ENCODE data around the gene ERC2.
A peak's percentile ranks its signal among the peaks of the same experiment; 100 is the strongest.

Gene ERC2

DNA sequence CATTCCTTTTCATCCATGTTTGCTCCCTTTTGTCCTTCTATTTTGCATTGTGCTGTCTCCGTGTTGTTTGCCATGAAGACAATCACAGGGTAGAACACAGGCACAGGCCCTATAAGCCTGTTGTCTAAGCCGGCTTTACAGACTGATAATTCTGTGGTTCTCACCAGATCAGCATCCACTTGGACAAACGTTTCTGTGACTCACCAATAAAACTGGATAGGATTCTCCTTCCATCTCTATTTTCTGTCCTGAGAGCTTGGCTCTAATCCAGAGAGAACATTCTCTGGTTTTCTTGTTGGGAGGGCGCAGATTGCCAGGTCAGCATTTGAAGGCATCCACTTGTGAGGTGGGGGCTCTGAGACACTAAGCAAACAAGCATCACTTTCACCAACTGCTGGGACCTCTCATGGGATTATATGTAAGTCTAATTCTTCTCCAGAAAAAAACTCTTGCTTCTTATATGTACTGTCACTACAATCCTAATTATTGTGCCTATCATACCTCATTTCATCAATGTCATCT lies 101.6 kb downstream of the ERC2 start:
- DNase-seq (ENCODE audit: low read depth), result no peak

DNA sequence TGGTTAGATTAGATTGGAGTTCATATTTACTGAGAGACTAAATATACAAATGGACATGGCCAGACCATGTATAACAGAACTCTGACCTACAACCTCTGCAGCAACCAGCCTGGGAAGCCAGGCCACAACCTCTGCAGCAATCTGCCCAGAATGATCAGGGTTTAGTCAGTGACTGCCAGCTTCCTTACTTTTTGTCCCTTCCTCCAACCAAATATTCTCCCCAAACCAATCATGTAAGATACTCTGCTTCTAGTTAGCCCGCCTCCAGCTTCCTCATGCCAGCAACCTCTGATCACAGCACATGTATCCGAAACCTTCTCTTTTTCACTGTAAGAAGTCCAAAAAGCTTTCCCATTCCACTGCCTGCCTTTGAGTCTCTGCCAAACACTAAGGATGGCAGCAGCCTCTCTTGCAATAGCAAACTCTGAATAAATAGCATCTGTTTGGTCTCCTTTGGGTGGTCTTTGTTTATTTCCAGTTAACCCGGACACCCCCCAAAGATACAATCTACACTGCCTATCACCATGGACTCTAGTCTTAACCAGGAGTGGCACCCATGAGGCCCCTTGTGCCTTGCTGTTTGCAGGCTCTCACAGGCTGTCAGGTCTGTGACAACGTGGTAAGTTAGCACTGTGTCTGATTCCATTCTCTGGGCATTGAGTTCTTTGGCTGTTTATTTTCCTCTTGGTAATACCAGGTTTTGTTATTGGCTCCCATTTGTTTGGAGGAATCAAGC lies 102.2 kb downstream of the ERC2 start:
- DNase-seq (ENCODE audit: low read depth), result no peak

DNA sequence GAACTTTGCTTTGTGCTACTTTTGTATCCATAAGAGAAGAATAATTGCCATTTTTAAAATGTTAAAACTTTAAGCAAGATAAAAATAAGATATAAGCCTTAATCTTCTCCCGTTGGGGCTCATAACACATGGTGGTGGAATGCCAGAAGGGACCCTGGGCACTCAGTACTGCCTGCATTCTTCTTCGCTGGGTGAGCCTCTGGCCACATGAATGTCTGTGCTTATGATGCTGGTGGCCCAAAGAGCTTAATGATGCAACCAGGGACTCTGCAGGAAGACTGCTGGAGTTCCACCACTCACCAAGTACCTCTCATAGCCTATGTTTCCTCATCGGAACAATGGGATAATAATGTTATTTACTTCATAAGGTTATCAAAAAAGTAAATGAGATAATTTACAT lies 103.6 kb downstream of the ERC2 start:
- no peak for DNase-seq (ENCODE audit: low read depth)

DNA sequence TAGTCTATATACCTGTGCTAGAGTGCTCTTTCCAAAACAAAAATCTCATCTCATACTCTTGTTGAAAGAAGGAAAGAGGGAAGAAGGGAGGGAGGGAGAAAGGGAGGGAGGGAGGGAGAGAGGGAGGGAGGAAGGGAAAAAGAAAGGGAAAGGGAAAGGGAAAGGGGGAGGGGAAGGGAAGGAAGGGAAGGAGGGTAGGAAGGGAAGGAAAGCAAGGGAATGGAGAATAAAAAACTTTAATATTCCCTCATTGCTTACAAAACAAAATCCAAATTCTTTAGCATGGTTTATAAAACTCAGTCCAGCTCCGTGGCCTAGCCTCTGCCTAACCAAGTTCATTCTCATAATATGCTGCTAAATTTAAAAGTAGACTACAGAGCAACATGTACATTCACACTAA lies 104.5 kb downstream of the ERC2 start:
- DNase-seq (ENCODE audit: low read depth), result no peak

DNA sequence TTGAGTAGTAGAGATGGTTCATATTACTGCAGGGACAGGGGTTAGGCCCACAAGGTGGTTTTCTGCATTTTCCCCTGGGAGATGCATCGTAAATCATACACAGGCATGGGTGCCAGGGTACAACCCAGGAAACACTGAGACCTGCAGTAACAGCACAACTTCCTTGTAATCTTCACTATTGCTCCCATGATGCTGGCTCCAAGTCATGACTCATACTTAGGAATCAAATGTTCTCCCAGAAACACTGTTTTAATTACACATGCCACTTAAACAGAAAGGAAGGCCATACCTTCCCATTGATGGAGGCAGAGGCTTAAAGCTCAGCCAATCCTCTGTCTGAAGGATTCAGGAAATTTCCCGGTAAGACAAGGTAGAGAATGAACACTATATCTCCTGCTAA lies 106.5 kb downstream of the ERC2 start:
- no peak for DNase-seq (ENCODE audit: low read depth)

DNA sequence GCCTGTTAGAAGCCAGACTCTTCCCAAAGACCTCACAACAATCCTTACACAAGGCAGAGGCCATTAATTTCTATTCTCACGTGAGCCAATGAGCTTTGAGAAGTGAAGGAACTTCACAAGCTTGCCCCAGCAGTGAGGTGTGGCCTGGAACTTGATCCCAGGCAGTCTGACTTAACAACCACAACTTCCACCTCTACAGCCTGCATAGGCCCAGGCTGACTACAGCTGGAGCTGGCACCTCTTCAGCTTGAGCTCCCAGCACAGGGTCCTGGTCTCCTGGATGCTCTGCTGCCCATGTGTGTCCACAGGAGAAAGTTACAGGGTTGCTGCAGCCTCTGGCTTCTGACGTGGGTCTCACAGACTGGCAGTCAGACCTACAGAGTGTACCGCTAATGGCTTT lies 111.0 kb downstream of the ERC2 start:
- DNase-seq (ENCODE audit: low read depth), result no peak

DNA sequence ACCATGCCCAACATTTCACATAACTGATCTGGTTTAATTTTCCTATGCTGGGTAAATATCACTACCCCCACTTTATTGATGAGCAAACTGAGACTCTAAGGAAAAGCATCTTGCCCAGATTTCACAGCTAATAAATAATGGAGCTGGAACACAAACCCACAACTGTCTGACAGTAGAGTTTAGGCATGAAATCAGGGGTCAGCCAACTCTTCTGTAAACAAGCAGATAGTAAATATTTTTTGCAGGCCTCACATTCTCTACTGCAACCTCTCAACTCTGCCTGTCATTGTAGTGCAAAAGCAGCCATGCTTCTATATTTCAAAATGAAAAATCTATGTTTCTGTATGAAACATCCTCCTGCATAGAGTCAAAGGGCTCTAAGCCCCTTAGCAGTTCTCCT lies 111.5 kb downstream of the ERC2 start:
- DNase-seq (ENCODE audit: low read depth), result no peak

DNA sequence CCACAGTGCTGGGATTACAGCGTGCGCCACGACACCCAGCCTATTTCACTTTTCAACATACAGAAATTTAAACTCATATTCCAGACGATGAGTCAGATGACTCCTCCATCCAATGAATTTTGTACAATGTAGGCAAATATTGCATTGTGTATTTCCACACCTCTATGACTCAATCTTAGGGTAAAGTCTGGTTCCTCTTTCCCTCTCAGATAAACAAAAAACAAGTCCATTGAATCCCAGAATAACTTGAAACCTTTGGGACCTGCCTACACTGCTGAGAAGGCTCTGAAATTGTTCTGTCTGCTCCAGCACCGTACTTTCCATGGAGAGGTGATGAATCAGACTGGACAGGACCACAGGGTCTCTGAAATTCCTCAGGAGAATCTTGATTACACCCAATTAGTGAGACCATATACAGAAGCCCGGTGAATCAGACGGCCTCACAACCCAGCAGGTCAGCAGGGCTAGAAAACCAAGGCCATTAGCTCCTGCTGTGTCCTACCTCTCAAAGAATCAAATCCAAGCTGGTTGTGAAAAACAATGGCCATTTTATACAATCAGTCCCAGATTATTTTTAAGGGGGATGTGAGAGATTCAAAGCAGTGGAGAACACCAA lies 112.6 kb downstream of the ERC2 start:
- DNase-seq (ENCODE audit: low read depth), result no peak

DNA sequence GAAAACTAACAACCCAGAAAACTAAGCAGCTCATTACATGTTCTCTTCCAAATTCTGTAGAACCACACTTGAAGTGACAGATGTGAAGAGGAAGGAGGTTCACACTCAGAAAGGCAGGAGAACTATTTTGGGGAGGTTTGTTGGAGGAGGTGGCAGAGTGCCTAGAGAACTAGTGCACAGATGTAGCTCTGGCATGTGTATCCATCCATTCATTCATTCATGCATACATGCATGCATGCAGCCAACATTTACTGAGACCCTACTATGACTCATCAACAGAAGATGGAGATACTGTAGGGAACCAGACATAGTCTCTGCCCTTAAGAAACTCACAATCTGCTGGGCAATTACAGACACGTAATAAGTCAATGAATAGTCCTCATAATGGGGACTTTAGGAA lies 116.7 kb downstream of the ERC2 start:
- no peak for DNase-seq (ENCODE audit: low read depth)

DNA sequence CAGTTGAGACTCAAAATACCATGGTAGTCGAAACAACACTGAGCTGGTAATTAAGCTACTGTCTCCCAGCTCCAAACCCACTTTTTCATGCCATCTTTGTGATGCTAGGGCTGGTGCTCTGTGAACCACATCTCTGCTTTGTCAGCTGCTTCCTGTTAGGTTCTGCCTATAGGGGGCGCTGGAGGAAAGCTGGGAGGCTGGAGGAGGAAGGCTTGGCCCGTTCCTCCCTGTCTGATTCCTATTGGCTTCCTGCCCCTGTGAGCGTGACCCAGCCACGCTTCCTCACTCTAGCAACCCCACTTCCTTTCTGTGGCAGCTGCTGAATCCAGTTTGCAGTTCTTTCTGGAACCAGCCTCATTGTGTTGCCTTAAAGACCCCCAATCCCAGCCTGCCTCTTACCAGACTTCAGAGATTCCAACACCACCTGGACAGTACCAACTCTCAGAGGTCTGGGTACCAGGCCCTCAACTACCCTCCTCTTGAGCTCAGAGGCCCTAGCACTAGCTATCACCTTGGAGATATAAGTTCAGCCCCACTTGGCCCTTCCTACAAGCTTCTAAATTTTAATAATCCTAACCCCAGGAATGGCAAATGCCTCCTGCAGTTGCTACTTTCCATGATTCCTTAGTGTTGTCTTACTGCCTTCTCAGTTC lies 120.9 kb downstream of the ERC2 start:
- peak; percentile 41 for DNase-seq (ENCODE audit: low read depth)

DNA sequence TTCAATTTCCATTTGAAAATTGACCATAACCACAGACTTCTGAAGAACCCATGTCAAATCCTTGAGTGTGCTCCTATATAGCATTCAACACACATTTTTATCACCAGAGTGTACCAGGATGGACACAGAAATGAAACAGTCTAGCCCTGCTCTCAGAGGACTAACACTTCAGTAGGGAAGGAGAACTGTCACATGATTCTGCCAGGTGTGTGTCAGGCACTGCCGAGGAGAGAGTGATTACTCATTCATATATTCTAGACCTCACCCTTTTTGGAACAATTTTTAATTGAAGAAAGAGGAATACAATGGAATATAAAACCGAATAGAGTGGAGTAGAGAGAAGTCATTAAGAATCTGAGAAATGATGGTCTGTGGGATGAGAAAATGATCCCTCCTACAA lies 125.8 kb downstream of the ERC2 start:
- DNase-seq (ENCODE audit: low read depth), result no peak

DNA sequence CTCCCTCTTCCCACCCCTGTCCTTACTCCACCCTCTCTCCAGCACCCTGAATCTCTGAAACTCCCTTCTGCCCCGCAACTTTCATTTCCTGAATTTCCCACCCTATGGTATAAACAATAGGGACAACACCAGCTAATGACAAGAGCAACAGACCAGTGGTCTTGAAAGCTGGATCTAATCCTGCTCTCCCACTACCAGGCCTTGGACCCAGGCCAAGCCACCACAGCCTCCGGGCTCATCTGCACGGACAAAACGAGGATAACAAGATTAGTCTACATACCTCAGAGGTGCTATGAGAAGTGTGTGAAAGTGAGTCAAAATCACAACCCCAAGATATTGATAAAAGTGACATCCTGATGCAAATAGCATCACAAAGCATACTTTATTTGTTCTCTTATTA lies 128.6 kb downstream of the ERC2 start:
- DNase-seq (ENCODE audit: low read depth), result no peak

DNA sequence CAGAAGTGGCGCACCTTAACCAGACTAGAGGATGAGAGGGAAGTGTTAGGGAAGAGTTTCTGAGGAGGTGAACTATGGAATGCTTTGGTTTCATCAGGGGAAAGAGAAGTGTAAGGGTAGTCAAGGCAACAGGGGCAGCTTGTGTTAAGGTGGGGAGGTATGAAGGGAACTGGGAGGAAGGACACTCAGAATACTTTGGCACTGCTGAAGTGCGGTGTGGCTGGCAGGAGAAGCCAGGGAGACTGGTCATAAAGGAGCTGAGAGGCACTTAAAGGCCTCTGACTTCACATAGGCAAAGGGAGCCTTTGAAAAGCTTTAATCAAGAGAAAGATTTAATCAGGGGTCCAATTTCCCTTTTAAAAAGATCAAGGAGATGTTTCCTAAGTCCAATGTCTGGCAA lies 129.0 kb downstream of the ERC2 start:
- no peak for DNase-seq (ENCODE audit: low read depth)

DNA sequence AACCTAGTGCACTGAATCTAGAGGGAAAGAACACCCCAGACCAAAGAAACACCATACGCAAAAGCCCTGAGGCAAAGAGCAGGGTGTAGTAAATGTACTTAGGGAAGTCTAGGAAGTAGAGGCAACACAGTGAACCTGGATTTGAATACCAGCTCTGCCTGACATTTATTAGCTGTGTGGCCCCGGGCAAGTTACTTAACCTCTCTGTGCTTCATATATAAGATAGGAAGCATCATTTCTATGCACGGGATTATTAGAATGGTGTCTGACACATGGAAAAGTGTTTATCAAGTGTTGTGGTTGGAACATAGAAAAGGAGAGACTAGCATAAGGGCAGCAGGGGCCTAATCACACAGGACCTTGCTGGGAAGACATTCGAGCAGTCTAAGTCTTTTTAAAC lies 132.2 kb downstream of the ERC2 start:
- DNase-seq (ENCODE audit: low read depth), result no peak

DNA sequence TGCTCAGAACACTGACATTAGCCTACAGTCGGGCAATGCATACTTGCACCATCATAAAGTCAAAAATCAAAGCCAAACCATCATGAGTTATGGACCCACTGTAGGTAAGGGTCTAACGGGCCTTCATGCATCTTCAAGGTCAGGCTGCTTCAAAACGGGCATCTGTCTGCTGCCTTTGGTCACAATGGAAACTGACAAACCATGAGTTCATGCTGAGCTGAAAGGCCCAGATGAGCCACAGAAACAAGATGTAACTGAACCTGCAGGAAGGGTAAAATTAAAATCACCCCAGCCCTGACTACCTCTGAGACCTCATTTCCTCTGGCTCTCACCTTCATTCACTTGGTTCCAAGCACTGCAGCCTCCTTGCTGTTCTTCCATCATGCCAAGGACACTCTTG lies 143.8 kb downstream of the ERC2 start:
- no peak for DNase-seq (ENCODE audit: low read depth)

DNA sequence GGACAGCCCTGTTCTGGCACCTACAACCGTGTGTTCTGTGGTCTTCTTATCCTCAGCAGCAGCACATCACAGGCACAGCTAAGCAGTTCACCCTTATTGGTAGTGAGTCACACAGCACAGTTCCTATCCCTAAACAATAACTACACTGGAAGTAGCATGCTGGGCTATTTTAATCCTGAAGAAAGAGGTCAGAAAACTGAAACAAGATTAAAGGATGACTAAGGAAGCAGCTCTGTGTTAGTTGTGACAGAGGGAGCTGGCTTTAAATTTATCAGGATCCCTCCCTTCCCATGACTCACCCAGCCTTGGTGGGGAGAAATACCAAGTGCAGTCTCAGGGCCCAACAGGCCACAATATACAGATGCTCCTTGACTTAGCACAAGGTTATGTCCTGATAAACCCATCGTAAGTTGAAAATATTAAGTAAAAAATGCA lies 144.3 kb downstream of the ERC2 start:
- DNase-seq (ENCODE audit: low read depth), result no peak

DNA sequence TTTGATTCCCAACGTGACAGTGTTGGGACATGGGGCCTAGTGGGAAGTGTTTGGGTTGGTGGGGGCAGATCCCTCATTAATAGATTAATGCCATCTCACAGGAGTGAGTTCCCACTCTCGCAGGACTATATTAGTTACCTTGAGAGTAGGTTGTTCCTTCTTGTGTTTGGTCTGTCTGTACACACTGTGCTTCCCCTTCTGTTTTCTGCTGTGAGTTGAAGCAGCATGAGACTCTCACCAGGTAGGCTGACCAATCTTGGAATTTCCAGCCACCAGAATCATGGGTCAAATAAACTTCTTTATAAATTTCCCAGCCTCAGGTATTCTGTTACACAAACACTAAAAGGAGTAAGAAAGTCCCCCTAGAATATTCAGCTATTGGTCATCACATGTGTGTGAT lies 145.4 kb downstream of the ERC2 start:
- DNase-seq (ENCODE audit: low read depth), result no peak

DNA sequence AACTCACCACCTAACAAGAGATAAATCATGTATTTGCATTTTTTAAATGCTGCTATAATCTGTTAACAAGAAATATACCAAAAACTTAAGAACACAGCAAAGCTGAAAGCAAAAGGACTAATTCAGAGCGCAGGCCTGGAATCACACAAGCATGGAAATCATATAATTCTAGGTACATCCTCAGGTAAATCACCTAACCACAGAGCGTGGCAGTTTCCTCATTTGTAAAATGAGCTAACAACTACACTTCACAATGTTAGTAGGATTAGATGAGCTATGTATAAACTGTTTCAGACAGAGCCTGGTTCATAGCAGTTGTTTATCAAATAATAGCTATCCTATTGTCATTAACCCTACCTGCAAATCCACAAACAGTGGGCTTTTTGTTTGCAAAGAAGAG lies 146.4 kb downstream of the ERC2 start:
- DNase-seq (ENCODE audit: low read depth), result no peak

DNA sequence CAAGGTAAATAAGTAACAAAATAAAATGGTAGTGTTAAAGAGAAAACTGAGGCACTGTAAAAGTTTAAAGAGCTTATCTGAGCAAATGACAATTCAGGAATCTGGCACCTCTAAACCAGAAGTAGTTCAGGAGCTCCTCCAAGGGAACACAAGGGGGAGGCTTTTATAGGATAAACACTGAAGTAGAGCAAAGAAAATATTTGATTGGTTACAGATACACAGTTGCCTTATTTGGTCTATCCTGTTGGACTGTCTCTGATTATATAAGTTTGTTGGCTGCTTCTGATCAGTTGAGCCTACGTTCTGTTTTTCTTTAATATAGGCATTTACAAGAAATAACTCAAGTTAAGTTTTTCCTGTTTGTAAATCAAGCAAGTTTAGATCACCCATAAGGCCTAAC lies 146.9 kb downstream of the ERC2 start:
- no peak for DNase-seq (ENCODE audit: low read depth)

DNA sequence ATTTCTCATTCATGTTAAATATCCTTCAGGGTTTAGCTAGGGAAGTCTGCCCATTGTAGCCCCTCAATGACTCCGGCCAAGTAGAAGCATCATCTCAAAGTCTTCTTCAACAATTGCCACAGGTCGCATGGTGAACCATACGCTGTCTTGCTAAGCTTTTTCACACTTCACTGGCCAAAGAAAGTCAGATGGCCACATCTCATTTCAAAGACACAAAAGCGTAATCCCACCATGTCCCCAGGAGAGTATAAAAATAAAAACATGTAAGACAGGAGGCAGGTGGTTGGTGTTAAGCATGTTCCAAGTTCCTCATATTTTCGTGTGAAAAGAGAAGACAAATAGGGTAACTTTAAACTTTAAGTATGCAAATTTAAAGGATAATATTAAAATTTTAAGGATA lies 147.4 kb downstream of the ERC2 start:
- DNase-seq (ENCODE audit: low read depth), result no peak

DNA sequence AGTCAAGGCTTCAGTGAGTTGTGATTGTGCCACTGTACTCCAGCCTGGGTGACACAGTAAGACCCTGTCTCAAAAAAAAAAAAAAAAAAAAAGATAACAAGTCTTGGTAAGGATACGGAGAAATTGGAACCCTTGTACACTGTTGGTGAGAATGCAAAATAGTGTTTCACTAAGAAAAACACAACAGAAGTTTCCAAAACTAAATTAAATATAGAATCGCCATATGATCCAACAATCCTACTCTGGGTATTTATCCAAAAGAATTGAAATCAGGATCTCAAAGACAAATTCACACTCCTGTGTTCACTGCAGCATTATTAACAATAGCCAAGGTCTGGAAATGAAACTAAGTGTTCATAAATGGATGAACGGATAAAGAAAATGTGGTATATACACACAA lies 149.4 kb downstream of the ERC2 start:
- DNase-seq (ENCODE audit: low read depth), result no peak

DNA sequence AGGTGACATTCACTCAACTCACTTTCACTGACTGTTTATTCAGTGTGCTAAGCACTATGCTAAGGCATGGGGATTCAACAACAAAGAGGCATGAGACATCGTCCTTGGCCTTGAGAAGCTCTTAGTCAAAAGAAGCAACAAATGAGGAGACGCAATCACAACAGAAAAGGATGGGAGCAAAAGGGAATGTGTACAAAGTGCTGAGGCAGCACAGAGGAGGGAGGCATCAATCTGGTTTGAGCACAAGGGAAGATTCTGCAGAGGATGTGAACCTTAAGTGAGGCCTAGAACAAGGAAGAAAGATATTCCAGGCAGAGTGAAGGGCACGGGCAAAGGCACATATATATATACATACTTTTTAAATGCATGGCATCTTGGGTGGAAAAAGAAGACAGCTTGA lies 151.3 kb downstream of the ERC2 start:
- no peak for DNase-seq (ENCODE audit: low read depth)

DNA sequence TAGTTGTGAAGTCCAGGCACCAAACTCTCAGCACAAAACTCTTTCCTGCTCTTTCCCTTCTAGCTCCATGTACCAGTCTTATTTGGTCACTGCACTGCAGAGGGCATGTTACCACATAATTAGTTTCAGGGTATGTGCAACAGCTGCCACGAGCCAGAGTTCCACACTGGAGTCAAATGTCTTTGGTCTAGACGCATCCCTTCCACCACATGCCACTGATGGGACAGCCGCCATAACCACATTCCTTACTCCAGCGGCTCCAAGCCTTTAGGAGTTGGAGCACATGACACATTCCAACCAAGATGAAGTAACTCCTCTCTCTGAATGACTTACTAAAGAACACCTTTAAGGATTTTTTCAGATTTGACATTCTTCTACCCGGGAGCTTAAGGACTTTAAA lies 153.4 kb downstream of the ERC2 start:
- no peak for DNase-seq (ENCODE audit: low read depth)

All from CMK (cell line).